ENCODE measurements around the gene VAC14. TPM values are rescaled to one million over a fixed set of nuclear protein-coding genes. Genes with fewer than 3 reads are reported as not detected.

Gene VAC14
- total RNA-seq, 1 experiment from 2014 or later, result 35.3 TPM

- no peak for TF ChIP-seq MAX (IDR thresholded peaks at IDR 0.05)
- TF ChIP-seq YY1 (IDR thresholded peaks at IDR 0.05; ENCODE audit: extremely low read depth, insufficient replicate concordance, low read depth, low read length), result no peak
Observed at GRCh38 chr16:70653809-70654771, 146.9 kb downstream of the VAC14 start (continued).

- Histone ChIP-seq H3K27ac (ENCODE audit: low read depth, low read length) (no peak overlapping the region), H3K4me1 (ENCODE audit: control insufficient read depth in 1 of 2, insufficient read depth in 2 of 2, low read length in 2 of 2) (peaks cover 0 to 8% of the 10 kb centered on the region in 2 experiments; a peak in 2 of 4 replicates), H3K4me3 (replicated peaks in 1 of 2; ENCODE audit: low read depth in 1 of 2, low read length in 2 of 2) (no peak overlapping the region), H2AFZ (ENCODE audit: low read depth, low read length, poor library complexity, severe bottlenecking) (peak overlapping the region; percentile 88), H4K20me1 (ENCODE audit: insufficient read depth) (no peaks in the 10 kb centered on the region), H3K79me2 (ENCODE audit: insufficient read depth, low read length) (no peaks in the 10 kb centered on the region), H3K36me3 (ENCODE audit: control insufficient read depth in 1 of 2, insufficient read depth in 2 of 2, low read length in 2 of 2) (no peaks in the 10 kb centered on the region), H3K4me2 (ENCODE audit: low read length) (no peak overlapping the region), H3K9me3 (ENCODE audit: control insufficient read depth in 1 of 2, insufficient read depth in 1 of 2, low read depth in 1 of 2, low read length in 2 of 2) (no peaks in the 10 kb centered on the region), H3K9me2 (ENCODE audit: insufficient read depth) (no peaks in the 10 kb centered on the region), H3K27me3 (ENCODE audit: insufficient read depth, low read length) (no peaks in the 10 kb centered on the region), H3K9ac (ENCODE audit: low read length) (no peak overlapping the region)
- ChIA-PET POLR2A (no interaction called here), CTCF (interaction anchor here (0.8 to 4.4 kb wide), 6 partner anchors 117 to 322 kb away, joined by 3 to 43 read pairs (median 6); no protein-coding TSS in a partner anchor), RAD21 (ENCODE audit: low non-redundant PET in 1 of 2, low total read pairs in 2 of 2, uncharacterized antibody in 2 of 2, unreplicated experiment in 2 of 2) (interaction anchor here (0.7 to 1.2 kb wide), 3 partner anchors 118 to 273 kb away, joined by 3 to 4 read pairs (median 3); no protein-coding TSS in a partner anchor)
- intact Hi-C loops (cut with micrococcal nuclease), result loop anchor here (1.0 to 10.0 kb wide), 5 partner anchors 118 to 856 kb away; partner anchors contain the start of genes COG4 and SF3B3
- TF ChIP-seq JUND (IDR thresholded peaks at IDR 0.05) (no peak), ATF3 (IDR thresholded peaks at IDR 0.05) (no peak), CBX3 (IDR thresholded peaks at IDR 0.05; ENCODE audit: low read depth) (no peak), FOSL1 (IDR thresholded peaks at IDR 0.05; ENCODE audit: low read depth) (no peak), SRF (IDR thresholded peaks at IDR 0.05; ENCODE audit: low read depth) (no peak), ZBTB33 (IDR thresholded peaks at IDR 0.05; ENCODE audit: extremely low read depth, insufficient replicate concordance, low read length) (no peak), POLR2A (IDR thresholded peaks at IDR 0.05; ENCODE audit: borderline replicate concordance, extremely low read depth, insufficient read depth, insufficient read length) (no peak), EGR1 (IDR thresholded peaks at IDR 0.05; ENCODE audit: low read depth) (no peak), MAX (IDR thresholded peaks at IDR 0.05) (no peak), ZFX (IDR thresholded peaks at IDR 0.05) (no peak), RAD21 (IDR thresholded peaks at IDR 0.05; ENCODE audit: low read depth) (no peak)
- ATAC-seq (peak; percentile 56), DNase-seq (ENCODE audit: low read depth, low spot score) (no peak)
- BruUV-seq (replicated peaks), result no TSS peak
Observed at GRCh38 chr16:70653406-70653805, 147.6 kb downstream of the VAC14 start.
